Caco-2 (cell line): Measurements from ENCODE around the gene SMARCD3. TPM values are rescaled to one million over a fixed set of nuclear protein-coding genes. Genes with fewer than 3 reads are reported as not detected.
A peak's percentile ranks its signal among the peaks of the same experiment; 100 is the strongest.

Experiments
- Bru-seq: library from RNA; stranded (reverse); fragments of 400-500 nt; gene quantifications from one replicate; lab custom pipeline; 2021; lab: Mats Ljungman, UMichigan
- BruChase-seq, 2 experiments: library from RNA; stranded (reverse); fragments of 400-500 nt; gene quantifications; one replicate each; lab custom pipeline; 2021; lab: Mats Ljungman, UMichigan
- BruUV-seq: library from RNA; stranded (reverse); fragments of 400-500 nt; replicated peaks from 2 replicates; lab custom pipeline; 2021; lab: Mats Ljungman, UMichigan
- CTCF ChIA-PET: fragments of 300-600 bp; sonication (Branson Sonifier 250); formaldehyde crosslinking; loops from one replicate; lab custom pipeline; 2022; ENCODE audit warnings: antibody characterized with exemption; lab: Charles Lee
- POLR2A ChIA-PET: fragments of 300-600 bp; sonication (Branson Sonifier 250); formaldehyde crosslinking; loops from one replicate; lab custom pipeline; 2022; ENCODE audit warnings: antibody characterized with exemption; lab: Charles Lee
- DNase-seq, 2 experiments: peaks; one replicate each; pipeline versions ENCODE4 v3.0.0 to v3.0.0-alpha.2; 2020 to 2022
- H3K27me3 ChIP-seq: replicated peaks from 2 replicates; pipeline ENCODE4 v1.6.0; 2011; ENCODE audit warnings: low read length; ENCODE audit not compliant: control insufficient read depth, insufficient read depth
- H3K36me3 ChIP-seq: 2 replicates; pipeline ENCODE4 v1.5.1; 2011; ENCODE audit warnings: low read length; ENCODE audit not compliant: control insufficient read depth, insufficient read depth
- H3K4me1 ChIP-seq: fragments of 250-450 bp; sonication (Bioruptor Pico); 2 replicates; pipeline ENCODE4 v1.5.1; 2020; ENCODE audit warnings: mild to moderate bottlenecking
- H3K4me3 ChIP-seq: 2 replicates; pipeline ENCODE4 v1.5.1; 2011; ENCODE audit warnings: low read depth, mild to moderate bottlenecking, control low read depth, low read length
- H3K9me3 ChIP-seq: fragments of 250-450 bp; sonication (Bioruptor Pico); 2 replicates; pipeline ENCODE4 v1.5.1; 2020; ENCODE audit warnings: mild to moderate bottlenecking, moderate library complexity
- H3K27ac Mint-ChIP-seq: one replicate; pipeline ENCODE4 v1.8.0; 2022; ENCODE audit warnings: mixed read lengths; ENCODE audit not compliant: unreplicated experiment
- H3K27me3 Mint-ChIP-seq: one replicate; pipeline ENCODE4 v1.8.0; 2022; ENCODE audit warnings: mixed read lengths; ENCODE audit not compliant: insufficient read depth, unreplicated experiment
- H3K36me3 Mint-ChIP-seq: one replicate; pipeline ENCODE4 v1.8.0; 2022; ENCODE audit warnings: mild to moderate bottlenecking, mixed read lengths; ENCODE audit not compliant: insufficient read depth, unreplicated experiment
- H3K4me1 Mint-ChIP-seq: one replicate; pipeline ENCODE4 v1.8.0; 2022; ENCODE audit warnings: low read depth, mixed read lengths; ENCODE audit not compliant: unreplicated experiment
- H3K4me3 Mint-ChIP-seq: one replicate; pipeline ENCODE4 v1.8.0; 2022; ENCODE audit warnings: mild to moderate bottlenecking, moderate library complexity, mixed read lengths; ENCODE audit not compliant: unreplicated experiment
- H3K9me3 Mint-ChIP-seq: one replicate; pipeline ENCODE4 v1.8.0; 2022; ENCODE audit warnings: mixed read lengths; ENCODE audit not compliant: unreplicated experiment
- intact Hi-C: fragments of 100-400 bp; cut with micrococcal nuclease; formaldehyde crosslinking; loops from one replicate; pipeline ENCODE4 v1.10.0; 2022; ENCODE audit not compliant: unreplicated experiment
- long read RNA-seq: library from polyadenylated mRNA; stranded (forward); transcript quantifications from one replicate; pipeline ENCODE4 v2.0.0, GENCODE V29; 2022
- total RNA-seq: library from RNA; stranded (reverse); gene quantifications from 2 replicates; pipeline ENCODE4 v1.2.3, GENCODE V29; 2022
- TF ChIP-seq, protein P1 (sequence below), 2 experiments: fragments of 200-600 bp in 1 of 2; IDR thresholded peaks; 1 replicate in 1 of 2; 2 replicates in 1 of 2; pipeline versions ENCODE4 v1.5.1 to v1.8.0; 2011 to 2022; ENCODE audit warnings: antibody characterized with exemption in 1 of 2, control low read depth in 1 of 2, inconsistent platforms in 1 of 2, low read depth in 1 of 2, low read length in 1 of 2, mild to moderate bottlenecking in 1 of 2, moderate library complexity in 1 of 2; ENCODE audit not compliant: insufficient read depth in 1 of 2, severe bottlenecking in 1 of 2, unreplicated experiment in 1 of 2

SMARCD3 gene
- total RNA-seq (20.2 and 27.8 TPM in 2 replicates), Bru-seq, nascent RNA (percentile 41 among the genes with signal in this experiment), BruChase-seq, experiment 1, labeled RNA remaining after a 2-hour chase (percentile 48 among the genes with signal in this experiment), BruChase-seq, experiment 2, labeled RNA remaining after a 6-hour chase (percentile 48 among the genes with signal in this experiment)
- long read RNA-seq, transcript SMARCD3-201 (13 exons, 1,993 nt) = major isoform, 37 of 55 reads
- long read RNA-seq, partial matches to known transcripts = 3 of 55 reads
- long read RNA-seq, other reads (novel, unspliced or antisense) = 11 of 55 reads

DNA sequence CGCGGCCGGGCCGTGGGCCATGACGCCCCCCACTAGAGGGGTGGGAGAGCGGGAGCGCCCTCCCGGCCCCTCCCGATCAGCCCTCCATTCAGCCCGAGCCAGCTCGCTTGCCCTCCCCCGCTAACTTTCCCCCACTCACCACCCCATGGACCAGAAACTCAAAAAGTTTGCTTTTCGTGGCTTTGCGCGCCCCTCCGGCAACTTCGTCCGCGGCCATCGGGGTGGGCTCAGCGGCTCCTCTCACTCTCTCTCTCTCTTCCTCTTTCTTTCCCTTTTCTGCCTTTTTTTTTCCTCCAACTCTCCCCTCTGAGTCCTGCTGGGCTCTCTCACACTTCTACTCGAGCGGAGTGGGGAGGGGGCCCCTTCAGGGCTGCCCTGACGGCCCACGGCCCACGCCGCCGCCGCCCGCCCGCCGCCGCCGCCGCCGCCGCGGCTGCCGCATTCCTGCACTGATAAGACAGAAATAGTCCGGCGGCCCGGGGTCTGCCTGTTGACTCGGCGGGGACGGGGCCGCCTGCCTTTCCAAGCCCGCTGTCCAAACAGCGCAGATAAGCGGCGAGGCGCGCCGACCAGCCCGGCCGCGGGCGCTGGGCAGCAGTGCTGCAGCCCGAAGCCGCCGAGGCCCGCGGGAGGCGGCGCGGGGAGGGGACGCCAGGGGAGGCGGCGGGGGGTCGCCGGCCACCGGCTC, at the start of gene SMARCD3:
Gene SMARCD3 (minus strand): TSS at position 349 of the 688 bp plus-strand sequence. CDS start 132 bp downstream, at position 217.
- Mint-ChIP-seq H3K36me3 (peaks cover 17% of the 10 kb centered on the region), H3K27me3 (no peaks in the 10 kb centered on the region), H3K9me3 (no peaks in the 10 kb centered on the region), H3K4me1 (peaks cover 26% of the 10 kb centered on the region), H3K4me3 (peak within 1 kb of the TSS; percentile 80), H3K27ac (peak within 1 kb of the TSS; percentile 54)
- H3K4me1 ChIP-seq = peaks cover 27% of the 10 kb centered on the region
- no peaks in the 10 kb centered on the region for H3K36me3 ChIP-seq
- peak; percentile 89 to 90 for DNase-seq
- H3K27me3 ChIP-seq = no peaks in the 10 kb centered on the region
- intact Hi-C loops = loop anchor here (1.0 to 2.0 kb wide), 3 partner anchors 21 to 76 kb away; partner anchors contain the start of gene ABCF2
- POLR2A ChIA-PET = no interaction called here
- H3K9me3 ChIP-seq = no peaks in the 10 kb centered on the region
- CTCF ChIA-PET = interaction anchor here (0.6 to 1.6 kb wide), 3 partner anchors 21 to 1100 kb away, joined by 4 to 6 read pairs (median 5); partner anchors contain the start of gene ABCF2
- BruUV-seq = no TSS peak
- TF ChIP-seq, protein P1, sequence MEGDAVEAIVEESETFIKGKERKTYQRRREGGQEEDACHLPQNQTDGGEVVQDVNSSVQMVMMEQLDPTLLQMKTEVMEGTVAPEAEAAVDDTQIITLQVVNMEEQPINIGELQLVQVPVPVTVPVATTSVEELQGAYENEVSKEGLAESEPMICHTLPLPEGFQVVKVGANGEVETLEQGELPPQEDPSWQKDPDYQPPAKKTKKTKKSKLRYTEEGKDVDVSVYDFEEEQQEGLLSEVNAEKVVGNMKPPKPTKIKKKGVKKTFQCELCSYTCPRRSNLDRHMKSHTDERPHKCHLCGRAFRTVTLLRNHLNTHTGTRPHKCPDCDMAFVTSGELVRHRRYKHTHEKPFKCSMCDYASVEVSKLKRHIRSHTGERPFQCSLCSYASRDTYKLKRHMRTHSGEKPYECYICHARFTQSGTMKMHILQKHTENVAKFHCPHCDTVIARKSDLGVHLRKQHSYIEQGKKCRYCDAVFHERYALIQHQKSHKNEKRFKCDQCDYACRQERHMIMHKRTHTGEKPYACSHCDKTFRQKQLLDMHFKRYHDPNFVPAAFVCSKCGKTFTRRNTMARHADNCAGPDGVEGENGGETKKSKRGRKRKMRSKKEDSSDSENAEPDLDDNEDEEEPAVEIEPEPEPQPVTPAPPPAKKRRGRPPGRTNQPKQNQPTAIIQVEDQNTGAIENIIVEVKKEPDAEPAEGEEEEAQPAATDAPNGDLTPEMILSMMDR (IDR thresholded peaks at IDR 0.05; ENCODE audit: insufficient read depth in 1 of 2, low read depth in 1 of 2, low read length in 1 of 2, severe bottlenecking in 1 of 2, unreplicated experiment in 1 of 2) = no peak
- H3K4me3 ChIP-seq = peak within 1 kb of the TSS; percentile 66

DNA sequence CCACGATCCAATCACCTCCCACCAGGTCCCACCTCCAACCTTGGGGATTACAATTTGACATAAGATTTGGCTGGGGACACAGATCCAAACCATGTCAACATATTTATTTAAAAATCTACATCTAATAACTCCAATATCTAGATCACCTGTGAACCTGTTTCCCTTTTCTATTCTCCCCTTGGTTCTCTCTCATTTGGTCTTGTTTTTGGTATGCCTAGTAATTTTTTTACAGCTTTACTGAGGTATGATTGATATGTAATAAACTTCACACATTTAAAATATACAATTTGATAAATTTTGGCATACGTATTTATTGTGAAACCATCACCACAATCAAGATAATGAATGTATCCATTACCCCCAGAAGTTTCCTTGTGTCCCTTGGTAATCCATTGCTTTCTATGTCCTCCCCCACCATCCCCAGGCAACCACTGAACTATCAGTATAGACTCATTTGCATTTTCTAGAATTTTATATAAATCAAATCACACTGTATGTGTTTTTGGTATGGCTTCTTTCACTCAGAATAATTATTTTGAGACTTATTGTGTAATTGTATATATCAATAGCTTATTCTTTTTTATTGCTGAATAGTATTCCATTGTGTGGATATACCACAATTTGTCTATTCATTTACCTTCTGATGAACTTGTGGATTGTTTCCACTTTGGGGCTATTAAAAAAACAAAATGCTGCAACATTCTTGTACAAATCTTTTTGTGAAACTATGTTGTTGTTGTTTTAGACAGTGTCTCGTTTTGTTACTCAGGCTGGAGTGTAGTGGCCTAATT, 47.9 kb upstream of the SMARCD3 start:
- Mint-ChIP-seq H3K27me3 (peaks cover 23% of the 10 kb centered on the region), H3K9me3 (no peaks in the 10 kb centered on the region), H3K4me1 (no peaks in the 10 kb centered on the region), H3K27ac (no peak overlapping the region), H3K4me3 (no peak overlapping the region), H3K36me3 (no peaks in the 10 kb centered on the region)
- Histone ChIP-seq H3K9me3 (no peaks in the 10 kb centered on the region), H3K4me1 (no peaks in the 10 kb centered on the region), H3K4me3 (no peak overlapping the region), H3K27me3 (no peaks in the 10 kb centered on the region), H3K36me3 (no peaks in the 10 kb centered on the region)
- CTCF ChIA-PET = no interaction called here
- TF ChIP-seq, protein P1 (IDR thresholded peaks at IDR 0.05; ENCODE audit: insufficient read depth in 1 of 2, low read depth in 1 of 2, low read length in 1 of 2, severe bottlenecking in 1 of 2, unreplicated experiment in 1 of 2) = no peak
- POLR2A ChIA-PET = no interaction called here
- intact Hi-C loops = no loop called here
- no TSS peak for BruUV-seq
- DNase-seq = no peak

DNA sequence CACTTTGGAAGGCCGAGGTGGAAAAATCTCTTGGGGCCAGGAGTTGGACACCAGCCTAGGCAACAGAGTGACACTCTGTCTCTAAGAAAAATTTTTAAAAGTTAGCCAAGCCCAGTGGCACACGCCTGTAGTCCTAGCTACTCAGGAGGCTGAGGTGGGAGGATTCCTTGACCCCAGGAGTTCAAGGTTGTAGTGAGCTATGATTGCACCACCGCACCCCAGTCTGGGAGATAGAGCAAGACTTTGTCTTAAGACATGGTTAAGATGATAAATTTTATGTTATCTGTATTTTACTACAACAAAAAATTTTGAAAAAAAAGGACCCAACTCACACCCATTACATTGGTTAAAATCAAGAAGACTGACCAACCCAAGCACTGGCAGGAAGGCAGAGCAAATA, 44.4 kb upstream of the SMARCD3 start:
- Mint-ChIP-seq H3K4me3 (no peak overlapping the region), H3K27ac (no peak overlapping the region), H3K9me3 (no peaks in the 10 kb centered on the region), H3K4me1 (no peaks in the 10 kb centered on the region), H3K36me3 (no peaks in the 10 kb centered on the region), H3K27me3 (peaks cover 15% of the 10 kb centered on the region)
- no peak for DNase-seq
- Histone ChIP-seq H3K27me3 (no peaks in the 10 kb centered on the region), H3K9me3 (no peaks in the 10 kb centered on the region), H3K4me1 (no peaks in the 10 kb centered on the region), H3K4me3 (no peak overlapping the region), H3K36me3 (no peaks in the 10 kb centered on the region)
- POLR2A ChIA-PET = no interaction called here
- TF ChIP-seq, protein P1 (IDR thresholded peaks at IDR 0.05; ENCODE audit: insufficient read depth in 1 of 2, low read depth in 1 of 2, low read length in 1 of 2, severe bottlenecking in 1 of 2, unreplicated experiment in 1 of 2) = no peak
- intact Hi-C loops = no loop called here
- CTCF ChIA-PET = no interaction called here
- BruUV-seq = no TSS peak
